GM21737 (cell line): ENCODE measurements around the gene MED20.

Experiments
- ATAC-seq: cut with Tn5 transposase; IDR thresholded peaks from one replicate; pipeline ENCODE4 v1.9.1; 2021; ENCODE audit warnings: mild to moderate bottlenecking, moderate library complexity; ENCODE audit not compliant: unreplicated experiment

The MED20 gene

DNA sequence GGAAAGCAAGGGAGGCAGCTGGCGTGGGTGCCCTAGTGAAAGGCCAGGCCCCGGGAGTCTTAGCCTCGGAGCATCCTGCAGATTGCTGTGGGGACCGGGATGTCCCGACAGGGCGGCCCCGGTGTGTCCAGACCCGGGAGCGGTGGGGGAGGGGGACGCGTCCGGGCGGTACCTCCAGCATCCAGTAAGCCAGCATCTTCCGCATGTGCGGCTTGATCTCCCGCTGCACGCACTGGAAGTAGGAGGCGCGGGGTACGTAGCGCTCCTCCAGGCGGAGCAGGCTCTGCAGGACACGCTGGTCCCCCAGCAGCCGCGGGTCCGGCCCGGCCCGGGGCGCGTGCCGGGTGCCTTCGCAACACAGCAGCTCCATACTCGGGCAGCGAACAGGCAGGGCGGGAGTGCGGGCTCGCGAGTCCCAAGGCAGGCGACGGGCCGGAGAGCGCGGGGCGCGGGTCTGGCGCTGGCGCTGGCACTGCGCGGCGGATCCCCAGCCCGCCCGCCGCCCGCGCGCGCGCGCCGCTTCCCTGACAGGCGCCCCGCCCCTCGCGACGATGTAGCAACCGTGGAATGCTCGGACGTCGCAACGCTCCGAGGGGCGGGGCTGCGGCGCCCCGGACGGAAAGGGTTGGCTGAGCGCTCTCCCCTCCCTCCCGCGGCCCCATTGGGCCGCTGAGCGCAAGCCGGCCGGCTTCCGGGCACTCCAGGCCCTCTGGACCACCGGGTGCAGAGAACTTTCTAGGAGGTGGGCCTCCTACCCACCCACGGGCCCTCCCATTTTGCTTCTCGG lies 20.5 kb upstream of the MED20 start, which contains the start of gene CCND3:
Gene CCND3 (minus strand): TSS at position 529 of the 787 bp plus-strand sequence. CDS start 159 bp downstream, at position 370.
- peak; percentile 90 for ATAC-seq

DNA sequence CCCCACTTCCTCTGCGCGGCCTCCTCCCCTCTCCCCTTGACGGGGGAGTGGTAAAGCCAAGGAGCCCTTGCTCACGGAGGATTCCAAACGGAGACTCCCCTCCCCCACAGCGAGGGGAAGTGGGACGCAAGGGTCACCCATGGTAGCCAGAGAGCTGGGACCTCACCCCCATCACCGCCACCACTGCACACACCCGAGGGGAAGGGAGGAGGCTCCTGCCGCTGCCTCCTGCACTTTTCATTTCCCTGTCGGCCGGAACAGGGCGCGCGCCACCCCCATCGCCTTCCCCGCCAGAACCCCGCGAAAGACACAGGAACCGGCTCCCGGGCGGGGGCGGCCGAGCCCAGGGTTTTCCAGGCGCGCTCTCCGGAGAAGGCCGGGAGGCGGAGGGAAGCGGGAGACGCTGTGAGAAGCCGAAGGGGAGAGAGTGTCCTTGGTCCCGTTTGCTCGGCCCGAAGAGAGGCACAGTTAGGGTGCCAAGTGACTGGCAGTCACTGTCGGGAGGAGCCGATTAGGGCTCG lies 19.9 kb upstream of the MED20 start:
- ATAC-seq = no peak

DNA sequence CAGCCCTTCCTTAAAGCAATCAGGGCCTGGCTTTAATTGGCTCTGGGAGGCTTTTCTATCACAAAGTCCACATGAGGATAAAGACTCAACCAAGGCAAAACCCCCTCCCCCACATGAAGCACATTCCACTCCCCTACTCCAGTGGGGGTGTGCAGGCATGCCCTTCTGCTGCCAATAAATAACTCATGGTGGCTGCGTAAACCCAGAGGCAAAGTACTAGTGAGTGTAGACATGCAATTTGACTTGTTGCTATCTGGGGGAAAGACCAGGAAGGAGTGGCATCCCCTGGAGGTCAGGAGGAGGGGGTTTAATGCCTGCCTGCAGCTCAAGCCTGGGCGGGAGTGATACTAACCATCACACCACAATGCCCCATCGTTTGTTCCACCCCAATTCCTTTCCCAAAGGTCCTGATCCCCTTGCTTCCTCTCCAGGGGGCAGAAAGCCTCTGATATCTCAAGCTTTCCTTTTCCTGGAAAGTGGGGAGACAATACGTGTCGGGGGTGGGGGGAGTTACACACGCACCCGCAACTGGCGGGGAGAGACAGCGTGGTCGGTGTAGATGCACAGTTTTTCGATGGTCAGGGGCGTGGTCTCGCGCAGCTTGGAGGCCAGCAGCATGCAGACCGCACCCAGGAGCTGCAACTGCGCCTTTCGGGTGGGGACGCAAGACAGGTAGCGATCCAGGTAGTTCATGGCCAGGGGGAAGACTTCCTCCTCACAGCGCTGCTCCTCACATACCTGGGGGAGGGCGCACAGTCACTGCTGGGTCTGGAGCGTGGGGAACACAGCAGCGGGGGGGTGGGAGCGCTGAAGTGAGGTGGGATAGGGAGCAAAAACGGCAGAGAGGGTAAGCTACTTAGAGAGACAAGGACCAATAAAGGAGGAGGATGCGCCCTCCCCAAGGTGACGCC lies 19.2 kb upstream of the MED20 start:
- ATAC-seq = no peak

DNA sequence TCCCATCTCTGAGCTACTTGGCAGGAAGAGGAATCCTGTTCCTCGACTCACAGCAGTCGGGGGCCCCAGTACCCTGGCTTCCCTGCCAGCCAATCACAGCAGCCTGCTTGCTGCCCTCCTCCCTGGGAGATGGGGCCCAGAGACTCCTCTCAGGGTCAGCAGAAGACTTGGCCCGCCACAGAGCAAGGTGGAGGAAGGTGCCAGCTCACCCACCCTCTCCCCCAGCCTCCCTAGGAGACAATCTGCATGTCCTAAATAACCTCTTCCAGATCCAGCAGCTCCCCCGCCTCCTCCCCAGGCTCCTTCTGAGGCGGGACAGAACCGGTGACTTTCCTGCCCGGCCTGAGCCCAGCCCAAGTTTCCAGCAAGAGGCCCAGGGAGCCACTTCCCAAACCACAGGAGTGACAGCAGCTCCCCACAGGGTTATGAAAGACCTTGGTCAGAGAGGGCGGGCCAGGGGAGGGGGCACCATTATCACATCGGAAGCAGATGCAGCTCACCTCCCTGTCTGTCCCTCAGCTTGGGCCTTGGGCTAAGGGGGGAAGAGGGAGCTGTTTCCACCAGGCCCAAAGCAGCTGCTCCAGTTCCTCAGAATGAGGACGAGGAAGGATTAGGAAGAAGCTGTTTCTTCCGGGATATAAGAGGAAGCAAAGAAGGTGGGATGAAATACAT lies 18.4 kb upstream of the MED20 start:
- no peak for ATAC-seq

DNA sequence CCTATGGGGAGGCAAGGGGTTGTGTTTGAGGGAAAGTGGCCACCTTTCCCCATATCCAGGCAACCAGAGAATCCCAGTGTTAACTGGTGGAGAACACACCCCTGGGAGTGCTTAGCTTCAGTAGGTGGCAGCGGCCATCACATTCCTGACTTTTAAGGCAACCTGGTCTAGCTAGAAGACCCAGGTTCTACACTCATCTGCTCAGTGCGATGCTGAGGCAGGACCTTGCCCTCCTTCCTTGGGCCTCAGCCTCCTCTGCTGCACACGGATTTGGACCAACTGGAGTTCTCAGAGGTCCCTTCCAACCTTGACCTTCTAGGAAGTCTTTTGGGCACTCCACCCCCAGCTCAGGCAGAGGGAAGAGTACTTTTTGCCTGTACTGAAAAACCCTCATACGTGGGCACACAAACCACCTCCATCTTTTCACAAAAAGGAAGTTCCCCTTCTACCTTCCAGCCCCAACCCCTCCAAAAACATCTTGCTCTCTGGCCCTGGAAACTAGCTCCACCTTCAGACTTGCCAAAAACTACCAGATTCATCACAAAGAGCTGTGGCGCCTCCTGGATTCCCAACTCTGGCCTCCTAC lies 17.7 kb upstream of the MED20 start:
- ATAC-seq = no peak

DNA sequence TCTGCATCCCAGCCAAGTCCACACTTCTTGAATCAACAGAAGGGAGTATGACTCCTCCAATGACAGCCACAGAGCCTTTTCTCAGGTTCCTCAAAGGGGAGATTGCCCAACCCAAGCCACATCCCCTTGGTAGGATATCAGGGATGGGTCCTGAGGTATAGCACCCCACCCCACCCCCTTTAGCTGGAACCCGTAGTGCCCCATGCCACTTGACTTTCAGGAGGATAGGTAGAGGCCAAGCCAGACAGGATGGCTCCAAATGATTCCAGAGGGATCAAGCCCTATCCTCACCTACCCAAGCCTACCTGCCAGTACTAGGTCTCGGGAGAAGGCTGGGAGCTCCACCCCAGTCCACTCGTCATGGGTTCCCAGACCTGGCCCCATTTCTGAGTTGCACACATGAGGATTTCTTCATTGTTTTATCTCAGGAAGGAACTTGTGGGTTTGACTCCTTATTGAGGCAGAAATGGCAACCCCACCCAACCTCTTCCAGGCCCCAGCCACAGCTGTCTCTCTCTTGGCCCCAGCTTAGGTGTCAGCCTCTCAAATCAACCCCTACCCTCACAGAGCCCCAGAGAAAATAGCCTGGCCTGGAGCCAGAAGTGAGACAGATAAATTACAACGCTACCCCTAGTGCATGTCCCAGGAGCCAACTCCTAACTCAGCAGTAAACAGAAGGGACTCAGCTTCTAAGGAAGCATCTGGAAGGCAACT lies 17.1 kb upstream of the MED20 start:
- ATAC-seq = no peak

DNA sequence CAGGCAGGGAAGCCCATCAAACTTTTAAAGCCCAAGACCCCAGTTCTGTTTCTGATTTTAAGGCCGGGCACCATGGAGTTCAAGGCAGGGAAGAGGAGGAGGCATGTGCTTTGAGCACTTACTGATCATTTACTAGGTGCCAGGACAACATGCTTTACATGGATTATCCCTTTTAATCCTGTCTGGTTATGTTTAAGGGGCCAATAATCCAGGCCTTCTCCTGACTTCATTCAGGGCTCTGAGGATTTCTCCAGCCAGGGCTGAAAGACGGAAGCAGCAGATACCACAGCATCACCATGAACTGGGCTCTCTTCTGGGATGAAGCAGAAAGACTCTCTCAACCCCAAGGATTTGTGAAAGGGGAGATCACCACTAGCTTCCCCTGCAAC lies 16.5 kb upstream of the MED20 start:
- no peak for ATAC-seq

DNA sequence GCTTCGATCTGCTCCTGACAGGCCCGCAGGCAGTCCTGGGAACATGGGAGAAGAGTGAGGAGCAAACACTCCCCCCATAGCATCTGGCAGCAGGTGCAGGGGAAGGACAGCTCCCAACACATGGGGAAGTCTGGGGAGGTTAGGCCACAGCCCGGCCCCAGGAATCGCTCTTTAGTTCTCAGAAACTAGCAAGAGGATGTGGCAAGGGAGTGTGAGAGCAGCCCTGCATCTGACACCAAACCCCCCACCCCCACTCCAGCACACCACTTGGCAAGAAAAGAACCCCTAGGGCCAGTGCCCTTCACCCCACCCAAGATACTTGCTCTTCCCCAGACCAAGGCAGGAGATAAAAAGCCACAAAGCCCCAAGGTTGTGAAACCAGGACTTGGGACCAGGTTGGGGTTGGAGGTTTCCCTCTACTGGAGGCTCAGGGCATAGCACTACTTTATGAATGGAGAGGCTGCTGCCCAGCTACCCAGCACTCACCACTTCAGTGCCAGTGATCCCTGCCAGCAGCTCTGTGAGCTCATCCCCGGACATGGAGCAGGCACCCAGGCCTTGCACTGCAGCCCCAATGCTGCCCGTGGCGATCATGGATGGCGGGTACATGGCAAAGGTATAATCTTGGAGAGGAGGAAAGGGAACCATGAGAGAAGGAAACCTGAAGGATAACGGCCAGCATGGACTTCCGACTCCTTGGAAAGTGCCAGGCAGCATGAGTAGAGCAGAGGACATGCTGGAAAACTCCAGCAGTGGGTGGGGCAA lies 15.3 kb upstream of the MED20 start:
- no peak for ATAC-seq

DNA sequence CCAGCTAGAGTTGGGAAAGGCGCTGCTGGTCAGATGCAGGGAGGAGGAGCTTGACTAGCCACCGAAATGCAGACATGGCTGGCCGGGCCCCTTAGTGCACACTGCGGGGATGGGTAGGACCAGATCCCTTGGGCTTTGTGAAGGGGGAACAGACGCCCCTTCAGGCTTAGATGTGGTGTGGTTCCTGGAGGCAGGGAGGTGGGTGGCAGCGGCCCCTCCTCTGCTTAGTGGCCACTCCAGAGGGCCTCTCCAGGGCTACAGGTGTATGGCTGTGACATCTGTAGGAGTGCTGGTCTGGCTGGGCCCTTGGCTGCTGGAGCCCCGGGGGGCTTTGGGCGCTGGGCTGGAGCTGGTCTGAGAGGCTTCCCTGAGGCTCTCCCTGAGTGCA lies 14.7 kb upstream of the MED20 start:
- ATAC-seq = no peak

DNA sequence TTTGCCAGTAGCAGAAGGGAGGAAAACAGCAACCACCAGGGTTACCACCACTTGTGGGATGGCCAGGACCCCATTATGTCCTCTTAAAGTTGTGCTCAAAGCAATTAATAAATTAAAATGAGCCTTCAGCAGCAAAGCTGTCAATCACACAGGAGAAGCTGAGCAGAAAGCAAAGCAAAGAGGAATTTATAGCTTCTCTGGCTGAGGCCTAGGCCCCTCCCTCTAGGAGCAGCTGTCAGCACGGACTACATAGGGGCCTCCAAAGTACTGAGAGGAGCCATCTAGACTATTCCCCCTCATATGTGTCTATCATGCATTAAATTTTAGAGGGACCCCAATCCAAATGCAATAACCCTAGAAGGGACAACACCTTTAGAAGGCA lies 14.2 kb upstream of the MED20 start:
- ATAC-seq = no peak

DNA sequence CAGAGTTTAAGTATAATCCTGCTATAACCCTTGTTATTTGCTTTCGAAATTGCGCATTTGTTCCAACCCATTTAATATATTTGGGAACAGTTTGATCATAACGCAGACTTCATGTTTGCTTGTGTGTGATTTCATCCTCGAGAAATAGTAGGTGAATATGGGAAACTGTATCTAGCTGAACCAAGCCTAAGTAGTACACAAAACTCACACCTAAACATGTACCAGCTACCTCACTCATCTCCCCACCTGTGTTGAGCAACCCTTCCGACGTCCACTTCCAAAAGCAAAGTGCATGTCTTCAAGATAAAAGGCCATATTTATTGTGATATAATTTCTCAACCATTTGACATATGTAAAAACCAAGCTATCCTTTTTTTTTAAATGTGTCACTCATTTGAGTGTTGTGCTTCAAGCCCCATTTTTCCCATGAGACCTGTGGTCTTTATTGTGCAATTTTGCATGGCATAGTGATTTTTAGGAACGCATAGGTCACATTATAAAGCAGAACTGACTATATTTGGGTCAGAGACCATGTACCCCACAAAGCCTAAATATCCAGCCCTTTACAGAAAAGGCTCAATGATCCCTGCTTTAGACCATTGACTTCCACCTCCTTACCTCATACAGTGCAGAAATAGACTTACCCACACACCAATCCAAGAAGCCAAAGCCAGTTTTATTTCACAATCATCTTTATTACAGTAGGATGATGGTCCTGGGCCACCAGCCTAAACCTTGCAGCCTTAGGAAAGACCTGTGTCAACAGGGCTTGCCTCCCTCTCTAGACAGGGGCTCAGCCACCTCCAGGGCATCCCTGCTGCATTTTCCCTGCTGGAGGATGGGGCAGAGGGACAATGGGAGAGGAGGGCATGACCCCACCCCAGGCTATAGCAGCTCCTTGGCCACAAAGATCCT lies 13.6 kb upstream of the MED20 start:
- ATAC-seq = no peak

DNA sequence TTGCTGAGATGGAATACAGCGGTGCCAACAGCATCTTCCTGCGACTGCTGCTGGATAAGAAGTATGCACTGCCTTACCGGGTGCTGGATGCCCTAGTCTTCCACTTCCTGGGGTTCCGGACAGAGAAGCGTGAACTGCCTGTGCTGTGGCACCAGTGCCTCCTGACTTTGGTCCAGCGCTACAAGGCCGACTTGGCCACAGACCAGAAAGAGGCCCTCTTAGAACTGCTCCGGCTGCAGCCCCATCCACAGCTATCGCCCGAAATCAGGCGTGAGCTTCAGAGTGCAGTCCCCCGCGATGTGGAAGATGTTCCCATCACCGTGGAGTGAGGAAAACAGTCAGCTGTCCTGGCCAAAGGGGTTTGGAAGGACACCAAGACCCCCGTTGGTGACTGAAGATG lies 11.4 kb upstream of the MED20 start:
- ATAC-seq = no peak

DNA sequence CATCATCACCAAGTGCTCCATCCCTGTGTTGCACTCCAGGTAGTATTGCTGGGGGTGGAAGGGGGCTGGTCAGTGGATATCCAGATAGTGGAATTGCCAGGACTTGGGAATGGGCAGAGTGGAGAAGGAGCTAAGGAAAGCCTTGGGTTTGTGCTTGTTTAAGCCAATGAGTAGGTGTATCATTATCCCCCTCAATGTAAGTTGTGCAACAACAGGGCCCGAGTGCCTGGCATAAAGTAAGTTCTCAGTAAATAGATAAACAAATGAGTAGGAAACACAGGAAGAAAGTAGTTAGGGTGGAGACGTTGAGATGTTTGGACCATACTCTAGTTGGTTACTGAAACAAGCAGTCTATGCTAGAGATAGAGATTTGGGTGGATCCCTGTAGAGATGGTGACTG lies 10.9 kb upstream of the MED20 start:
- no peak for ATAC-seq

DNA sequence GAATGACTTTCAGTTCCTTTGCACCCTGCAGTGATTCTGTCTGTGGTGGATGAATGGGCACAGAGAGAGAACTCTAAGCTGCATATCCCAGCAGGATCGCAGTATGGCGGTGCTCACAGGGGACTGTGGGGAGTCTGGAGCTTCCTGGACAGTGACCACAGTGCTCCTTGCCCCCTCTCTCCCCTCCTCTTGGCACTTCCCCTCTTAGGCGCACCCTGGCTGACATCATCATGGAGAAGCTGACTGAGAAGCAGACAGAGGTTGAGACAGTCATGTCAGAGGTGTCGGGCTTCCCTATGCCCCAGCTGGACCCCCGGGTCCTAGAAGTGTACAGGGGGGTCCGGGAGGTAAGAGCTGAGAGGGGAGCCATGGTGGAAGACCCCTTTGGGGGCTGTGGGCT lies 9.0 kb upstream of the MED20 start:
- no peak for ATAC-seq

DNA sequence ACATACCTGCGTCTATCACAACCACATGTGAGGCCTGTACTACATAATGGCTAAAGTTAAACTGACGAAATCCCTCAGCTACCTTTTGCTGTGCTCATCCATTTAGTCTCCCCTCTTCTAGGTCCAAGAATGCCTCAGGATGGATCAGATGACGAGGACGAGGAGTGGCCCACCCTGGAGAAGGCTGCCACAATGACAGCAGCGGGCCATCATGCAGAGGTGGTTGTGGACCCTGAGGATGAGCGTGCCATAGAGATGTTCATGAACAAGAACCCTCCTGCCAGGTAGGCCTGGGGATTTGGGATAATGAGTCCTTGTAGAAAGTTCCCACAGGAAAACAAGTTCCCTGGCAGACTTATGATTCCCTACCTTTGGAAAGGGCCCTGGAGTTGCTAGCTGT lies 6.3 kb upstream of the MED20 start:
- no peak for ATAC-seq

DNA sequence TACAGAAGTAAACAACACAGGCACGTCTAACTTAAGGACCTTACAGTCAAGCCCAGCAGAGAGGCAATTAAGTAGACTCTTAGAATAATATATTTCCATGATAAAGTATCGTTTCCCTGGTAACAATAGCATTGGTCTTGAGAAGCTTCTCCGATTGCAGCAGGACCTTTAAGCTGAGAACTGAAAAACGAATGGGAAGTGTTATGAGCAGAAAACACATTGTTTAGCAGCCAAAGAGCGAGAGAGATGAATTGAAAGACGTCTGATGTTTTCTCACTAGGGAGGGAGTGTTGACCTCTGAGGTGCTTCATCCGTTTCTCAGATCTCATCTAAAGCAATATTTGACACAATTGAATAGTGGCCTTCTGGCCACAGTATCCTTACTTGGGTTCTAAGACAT lies 1.2 kb upstream of the MED20 start:
- no peak for ATAC-seq

DNA sequence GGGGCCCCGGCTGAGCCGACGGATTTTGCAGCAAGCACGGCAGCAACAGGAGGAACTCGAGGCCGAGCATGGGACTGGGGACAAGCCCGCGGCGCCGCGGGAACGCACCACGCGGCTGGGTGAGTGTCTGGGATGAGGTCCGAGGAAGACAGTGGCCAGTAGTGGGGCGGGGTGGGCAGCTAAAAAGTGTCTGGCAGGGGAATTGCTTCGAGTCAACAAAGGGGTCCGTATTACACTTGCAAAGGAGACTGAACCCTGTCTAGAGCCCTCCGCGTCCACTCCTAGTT lies 716 bp upstream of the MED20 start:
- ATAC-seq = no peak

DNA sequence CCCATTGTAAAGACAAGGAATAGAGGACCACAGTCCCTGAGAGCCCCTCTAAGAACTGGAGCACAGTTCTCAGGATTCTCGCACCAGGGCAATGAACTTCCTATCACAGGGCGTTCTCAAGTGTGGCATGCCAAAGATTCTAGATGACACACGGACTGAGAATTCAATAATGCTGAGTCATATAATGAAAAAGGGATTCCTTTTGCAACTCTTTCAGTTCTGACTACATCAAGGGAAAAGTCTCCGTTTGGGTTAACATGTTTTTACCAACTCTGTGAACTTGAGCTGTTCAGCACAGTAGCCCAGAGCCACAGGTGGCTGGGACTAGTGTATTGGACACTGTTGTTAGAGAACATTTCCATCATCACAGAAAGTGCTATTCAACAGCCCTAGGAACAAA lies 3.4 kb downstream of the MED20 start:
- ATAC-seq = no peak
